Suppressor macrophage treated with lipopolysaccharide for 4 hours (primary cell): ENCODE results near the gene CACNA1H.

Experiments used
- DNase-seq: peaks from one replicate; pipeline ENCODE4 v3.0.0-alpha.2; 2020

The CACNA1H gene

DNA sequence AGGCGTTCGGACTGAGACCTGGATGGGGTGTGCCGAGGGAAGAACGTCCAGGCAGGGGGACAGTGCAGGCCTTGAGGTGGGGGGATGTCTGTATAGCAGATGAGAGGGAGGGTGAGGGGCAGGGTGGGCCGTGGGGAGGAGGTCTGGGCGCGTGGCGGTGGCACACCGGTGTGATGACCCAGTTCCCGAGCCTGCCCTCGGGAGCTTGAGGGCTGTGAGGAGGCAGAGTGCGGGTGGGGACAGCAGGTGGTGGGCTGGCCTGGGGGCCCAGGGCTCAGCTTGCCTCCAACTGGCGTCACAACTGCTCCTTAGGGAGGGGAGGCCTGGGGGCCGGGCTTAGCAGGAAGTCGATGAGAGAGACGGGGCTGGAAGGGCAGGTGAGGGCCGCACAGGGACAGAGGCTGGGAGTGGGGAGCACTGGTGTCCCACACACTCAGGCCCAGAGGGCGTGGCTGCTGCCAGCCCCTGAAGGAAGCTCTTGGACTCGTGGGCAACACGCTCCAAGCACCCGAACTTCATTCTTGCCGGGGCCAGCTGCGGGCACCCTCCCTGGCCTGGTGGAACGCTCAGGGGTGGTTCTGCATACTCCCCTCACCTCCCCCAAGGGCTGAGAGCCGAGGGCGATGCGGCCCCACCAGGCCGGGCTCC is 6.5 kb downstream of the CACNA1H start:
- DNase-seq: no peak

DNA sequence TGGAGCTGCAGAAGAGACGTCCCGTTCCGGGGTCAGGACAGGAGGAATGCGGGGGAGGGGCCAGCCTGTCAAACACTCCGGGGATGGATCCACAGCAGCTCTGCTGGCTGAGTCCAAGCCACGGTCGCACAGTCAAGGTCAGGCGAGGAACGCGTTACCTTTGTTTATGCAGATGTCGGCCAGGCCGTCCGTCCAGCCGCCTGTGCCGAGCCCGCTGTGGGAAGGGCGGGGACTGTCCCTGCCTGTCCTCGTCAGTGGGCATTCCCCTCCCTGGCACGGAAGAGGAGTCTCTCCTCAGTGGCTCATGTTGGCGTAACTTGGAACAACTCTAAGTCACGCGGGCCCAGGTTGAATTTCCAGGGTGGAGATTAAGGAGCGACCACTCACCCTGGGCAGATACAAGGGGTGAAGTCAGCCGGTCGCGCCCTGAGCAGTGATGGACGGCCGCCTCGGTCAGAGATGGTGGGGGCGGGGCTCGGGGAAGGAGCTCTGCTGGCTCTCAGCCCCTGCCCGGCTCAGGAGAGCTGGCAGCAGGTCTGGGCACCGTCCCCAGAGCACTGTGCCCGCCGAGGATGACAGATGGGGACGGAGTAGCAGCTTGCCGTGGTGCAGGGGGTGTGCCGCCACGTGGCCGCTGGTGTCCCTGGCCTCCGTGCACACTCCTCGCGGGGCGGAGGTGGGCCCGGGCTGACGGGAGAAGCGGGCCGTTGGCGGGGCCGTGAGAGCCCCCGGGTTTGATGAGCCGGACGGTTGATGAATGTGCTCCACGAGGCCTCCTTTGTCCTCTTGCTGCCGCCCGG is 7.3 kb downstream of the CACNA1H start:
- DNase-seq: no peak

DNA sequence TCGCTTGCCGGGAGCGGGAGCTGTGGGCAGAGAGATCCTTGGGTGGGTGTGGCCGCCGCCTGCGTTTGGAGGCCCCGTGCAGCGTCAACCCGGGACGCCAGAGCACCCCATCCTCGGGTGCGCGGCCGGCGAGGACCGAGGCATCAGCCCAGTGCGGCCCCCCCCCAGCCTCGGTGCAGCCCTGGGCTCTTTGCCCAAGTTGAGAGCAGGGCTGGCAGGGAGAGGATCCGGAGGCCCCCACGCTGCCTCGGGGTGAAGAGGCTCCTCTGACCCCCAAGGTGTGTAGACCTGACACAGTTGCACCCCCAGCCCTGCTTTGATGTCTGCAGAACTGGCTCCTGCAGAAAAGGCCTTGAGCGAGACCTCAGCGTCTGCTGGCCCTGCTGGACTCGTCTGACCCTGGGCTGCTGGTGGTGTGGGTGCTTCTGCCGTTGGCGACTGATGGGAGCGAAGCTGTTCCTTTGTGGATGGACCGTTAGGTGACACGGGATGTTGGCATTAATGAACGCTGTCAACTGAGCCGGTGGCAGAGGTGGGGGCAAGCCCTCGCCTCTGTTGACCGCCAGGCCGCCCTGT is 8.0 kb downstream of the CACNA1H start:
- DNase-seq: no peak

DNA sequence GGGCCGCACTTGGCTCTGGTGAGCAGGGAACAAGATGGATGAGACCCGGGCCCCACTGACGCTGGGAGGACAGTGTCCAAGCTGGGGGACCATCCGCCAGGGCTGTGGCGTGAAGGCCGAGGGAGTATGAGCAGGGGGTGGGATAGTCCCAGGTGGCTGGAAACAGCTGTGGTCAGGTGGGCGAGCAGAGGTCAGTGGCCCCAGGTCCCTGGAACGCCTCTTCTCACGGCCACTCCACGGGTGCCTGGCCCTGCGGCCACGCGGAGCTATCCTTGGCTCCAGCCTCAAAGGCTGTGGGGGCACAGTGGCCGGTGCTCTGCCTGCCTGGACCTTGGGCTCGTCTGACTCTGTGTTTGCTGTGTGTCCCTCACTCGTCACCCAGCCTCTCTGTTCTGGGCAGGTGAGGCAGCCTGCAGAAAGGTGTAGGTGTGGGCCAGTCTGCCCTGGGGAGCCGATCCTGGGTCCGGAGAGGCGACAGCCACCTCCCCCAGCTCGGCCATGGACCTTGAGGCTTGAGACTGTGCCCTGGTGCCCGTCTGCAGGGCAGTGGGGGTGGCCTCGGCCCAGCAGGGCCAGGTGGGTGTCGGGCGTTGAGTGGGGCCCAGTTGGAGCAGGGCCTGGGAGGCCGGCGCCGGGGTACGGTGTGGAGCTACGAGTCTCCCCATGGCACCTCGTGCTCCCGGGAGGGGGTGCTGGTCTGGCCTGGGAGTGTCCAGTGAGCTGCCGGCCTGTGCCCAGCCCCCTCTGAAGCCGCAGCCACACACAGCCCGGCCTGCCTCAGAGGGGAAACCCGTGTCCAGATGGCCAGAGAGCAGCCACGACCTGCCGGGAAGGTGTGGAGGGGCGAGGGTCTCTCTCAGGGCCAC is 10.0 kb downstream of the CACNA1H start:
- no peak for DNase-seq

DNA sequence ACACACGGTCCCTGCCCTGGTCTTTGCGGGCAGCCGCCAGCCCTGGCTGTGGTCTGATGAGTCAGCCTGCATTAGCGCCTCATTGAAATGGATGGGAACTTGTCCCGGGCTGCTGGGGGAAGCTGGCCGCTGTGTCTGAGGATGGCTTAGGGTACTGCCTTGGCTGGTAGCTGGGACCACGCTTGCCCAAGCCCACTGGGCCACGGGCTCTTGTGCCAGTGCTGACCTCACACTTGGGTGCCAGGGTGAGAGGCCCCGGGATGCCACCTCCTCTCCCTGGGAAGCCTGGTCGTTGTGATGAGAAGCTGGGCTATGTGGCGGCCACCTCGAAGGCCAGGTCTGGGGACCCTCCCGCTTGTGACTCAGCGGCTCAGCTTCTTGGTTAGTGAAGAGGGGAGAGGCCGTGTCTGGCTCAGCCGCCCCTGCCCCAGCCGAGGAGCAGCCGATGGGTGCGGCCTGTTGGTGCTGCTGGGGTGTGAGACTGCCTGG is 10.7 kb downstream of the CACNA1H start:
- no peak for DNase-seq

DNA sequence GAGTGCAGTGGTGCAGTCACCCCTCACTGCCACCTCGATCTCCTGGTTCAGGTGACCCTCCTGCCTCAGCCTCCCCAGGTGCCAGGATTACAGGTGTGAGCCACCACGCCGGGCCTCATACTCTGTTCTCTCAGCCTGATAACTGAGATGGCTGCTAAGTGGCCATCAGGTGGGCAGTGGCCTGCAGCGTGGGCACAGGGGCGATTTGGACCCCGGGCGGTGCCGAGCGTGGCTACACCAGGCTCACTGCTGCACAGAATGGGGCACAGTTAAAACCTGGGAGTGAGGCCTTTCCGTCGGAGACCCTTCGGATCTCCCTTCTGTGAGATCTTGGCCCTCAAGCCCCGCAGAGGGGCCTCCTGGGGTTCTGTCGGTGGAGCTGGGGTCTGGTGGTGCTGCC is 11.5 kb downstream of the CACNA1H start:
- DNase-seq: no peak

DNA sequence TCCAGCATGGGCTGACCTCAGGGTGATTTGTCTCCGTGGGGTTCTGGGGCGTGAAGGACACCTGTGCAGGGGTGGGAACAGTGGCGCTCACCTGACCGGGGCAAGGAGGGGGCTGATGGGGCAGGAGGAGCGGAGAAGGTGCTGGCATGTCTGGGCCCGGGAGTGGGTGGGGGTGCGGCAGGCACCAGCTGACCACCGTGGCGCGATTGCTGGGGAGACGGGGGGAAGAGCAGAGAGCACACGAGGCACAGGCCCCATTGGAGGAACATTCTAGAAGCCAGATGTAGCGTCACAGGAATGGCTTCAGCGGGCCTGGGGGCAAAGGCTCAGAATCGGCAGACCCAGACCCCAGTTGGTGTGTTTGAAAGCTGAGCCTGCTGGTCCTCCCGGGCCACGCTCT is 12.1 kb downstream of the CACNA1H start:
- DNase-seq: no peak

- DNase-seq: no peak
Observed at GRCh38 chr16:1165511-1165910, 12.6 kb downstream of the CACNA1H start.

GRCh38 chr16:1167276-1168107 is 14.6 kb downstream of the CACNA1H start:
- no peak for DNase-seq

GRCh38 chr16:1168837-1169236 is 15.9 kb downstream of the CACNA1H start:
- no peak for DNase-seq

- DNase-seq: no peak
Observed at GRCh38 chr16:1169285-1170075, 16.6 kb downstream of the CACNA1H start.

DNA sequence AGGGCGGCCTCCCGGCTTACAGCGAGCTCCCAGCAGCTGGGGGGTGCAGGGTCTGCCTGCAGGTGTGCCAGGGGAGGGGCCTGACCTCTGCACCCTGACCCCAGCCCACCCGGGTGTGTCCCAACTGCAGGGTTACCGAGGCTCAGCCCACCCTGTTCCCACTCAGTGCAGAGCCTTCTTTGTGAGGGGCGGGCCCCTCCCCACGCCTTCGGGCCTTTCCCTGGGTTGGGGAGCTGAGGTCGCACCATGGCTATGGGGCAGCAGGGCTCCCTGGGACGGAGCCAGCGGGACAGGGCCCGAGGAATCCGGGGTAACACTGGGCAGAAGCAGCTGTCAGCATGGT is 17.1 kb downstream of the CACNA1H start:
- no peak for DNase-seq

- no peak for DNase-seq
Observed at GRCh38 chr16:1171001-1171400, 18.1 kb downstream of the CACNA1H start.

DNA sequence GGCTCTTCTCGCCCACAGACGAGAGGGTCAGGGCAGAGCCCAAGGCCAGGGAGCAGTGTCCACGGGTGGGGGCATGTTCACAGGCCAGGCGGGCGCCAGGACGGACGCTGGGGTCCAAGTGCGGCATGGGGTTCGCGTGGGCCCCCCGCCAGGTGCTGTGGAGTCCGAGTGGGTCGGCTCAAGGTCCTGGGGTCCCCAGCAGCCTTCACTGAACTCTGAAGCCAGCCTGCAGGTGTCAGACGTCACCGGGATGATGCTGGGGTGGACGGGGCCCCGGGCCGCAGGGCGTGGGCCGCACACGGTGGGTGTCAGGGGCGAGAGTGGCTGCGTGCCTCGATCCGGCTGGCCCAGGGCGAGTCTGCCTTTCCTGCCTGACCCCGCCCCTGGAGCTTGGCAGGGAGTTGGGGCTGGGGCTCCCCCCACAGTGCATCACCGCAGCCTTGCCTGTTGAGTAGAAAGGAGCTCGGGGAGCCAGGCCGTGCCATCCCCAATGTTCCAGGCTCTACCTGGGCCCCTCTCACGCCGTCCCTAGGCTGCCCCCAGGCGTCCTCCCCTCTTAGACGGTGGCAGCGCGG is 19.0 kb downstream of the CACNA1H start:
- no peak for DNase-seq

GRCh38 chr16:1172651-1173050 is 19.7 kb downstream of the CACNA1H start:
- no peak for DNase-seq

DNA sequence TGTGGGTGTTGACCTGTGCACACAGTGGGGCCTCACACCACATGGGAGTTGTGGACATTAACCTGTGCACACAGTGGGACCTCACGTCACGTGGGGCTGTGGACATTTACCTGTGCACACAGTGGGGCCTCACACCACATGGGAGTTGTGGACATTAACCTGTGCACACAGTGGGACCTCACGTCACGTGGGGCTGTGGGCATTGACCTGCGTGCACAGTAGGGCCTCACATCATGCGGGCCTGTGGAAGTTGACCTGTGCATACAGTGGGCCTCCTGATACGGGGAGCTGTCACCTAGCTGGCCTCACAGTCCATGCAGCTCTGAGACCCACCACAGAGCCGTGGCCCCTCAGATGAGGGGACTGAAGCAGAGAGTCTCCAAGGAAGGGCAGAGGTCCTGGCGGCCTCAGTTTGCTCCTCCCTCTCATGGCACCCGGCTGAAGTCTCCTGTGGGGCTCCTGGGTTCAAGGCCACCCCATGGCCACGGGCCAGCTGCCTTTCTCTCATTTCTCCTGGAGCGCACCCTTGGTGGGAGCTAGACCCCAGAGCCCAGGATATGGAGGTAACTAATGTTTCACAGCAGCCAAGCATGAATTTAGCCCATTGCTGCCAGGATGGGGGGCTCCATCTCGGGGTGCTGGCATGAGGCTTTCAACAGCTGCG is 21.0 kb downstream of the CACNA1H start:
- DNase-seq: no peak

DNA sequence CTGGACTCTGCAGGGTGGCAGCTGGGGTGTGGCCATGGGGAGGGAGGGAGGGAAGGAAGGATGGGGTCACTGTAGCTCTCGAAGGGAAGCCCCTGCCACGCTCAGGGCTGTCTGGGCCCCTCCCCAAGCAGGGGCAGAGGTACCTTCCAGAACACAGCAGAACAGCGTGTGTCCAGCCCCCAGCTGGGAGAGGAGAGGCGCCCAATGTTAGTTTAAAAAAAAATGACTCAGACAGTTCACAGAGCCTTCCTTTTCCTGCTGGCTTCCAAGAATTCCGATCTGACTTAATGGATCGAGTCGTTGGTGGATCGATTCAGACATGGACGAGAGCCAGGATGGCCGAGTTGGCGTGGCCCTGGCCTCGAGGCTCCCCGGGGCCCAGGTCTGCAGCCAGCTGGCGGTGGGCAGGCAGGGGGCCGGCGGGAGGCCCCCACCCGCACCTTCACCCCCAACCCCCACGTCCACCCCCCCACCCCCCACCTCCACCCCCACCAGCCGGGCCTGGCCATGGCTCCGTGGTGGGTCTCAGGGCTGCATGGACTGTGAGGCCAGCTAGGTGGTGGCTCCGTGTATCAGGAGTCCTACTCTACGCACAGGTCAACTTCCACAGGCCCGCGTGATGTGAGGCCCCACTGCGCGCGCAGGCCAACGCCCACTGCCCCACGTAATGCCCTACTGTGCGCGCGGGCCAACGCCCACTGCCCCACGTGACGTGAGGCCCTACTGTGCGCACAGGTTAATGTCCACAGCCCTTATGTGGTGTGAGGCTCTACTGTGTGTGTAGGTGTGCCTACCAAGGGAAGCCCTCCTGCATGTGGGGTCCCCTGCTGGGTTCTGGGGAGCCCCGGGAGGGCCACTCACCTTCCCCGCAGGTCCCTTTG is 21.8 kb downstream of the CACNA1H start:
- no peak for DNase-seq

- DNase-seq: no peak
Observed at GRCh38 chr16:1175566-1176279, 22.8 kb downstream of the CACNA1H start.
